Neural cell (in vitro differentiated cells): ENCODE data around the gene NREP.

Source experiments
- EZH2 ChIP-seq: fragments of 200-600, 300-800 bp; shearing (Covaris generic), sonication (generic); IDR thresholded peaks from 2 replicates; pipeline ENCODE4 v1.6.1; 2014; ENCODE audit warnings: antibody characterized with exemption, low read length, borderline replicate concordance, mild to moderate bottlenecking; ENCODE audit not compliant: insufficient read depth, poor library complexity, severe bottlenecking
- SMC3 ChIP-seq: fragments of 450-650 bp; conservative IDR thresholded peaks from 2 replicates; pipeline ENCODE4 v1.6.1; 2014; ENCODE audit warnings: antibody characterized with exemption, mild to moderate bottlenecking, moderate library complexity; ENCODE audit not compliant: poor library complexity

DNA sequence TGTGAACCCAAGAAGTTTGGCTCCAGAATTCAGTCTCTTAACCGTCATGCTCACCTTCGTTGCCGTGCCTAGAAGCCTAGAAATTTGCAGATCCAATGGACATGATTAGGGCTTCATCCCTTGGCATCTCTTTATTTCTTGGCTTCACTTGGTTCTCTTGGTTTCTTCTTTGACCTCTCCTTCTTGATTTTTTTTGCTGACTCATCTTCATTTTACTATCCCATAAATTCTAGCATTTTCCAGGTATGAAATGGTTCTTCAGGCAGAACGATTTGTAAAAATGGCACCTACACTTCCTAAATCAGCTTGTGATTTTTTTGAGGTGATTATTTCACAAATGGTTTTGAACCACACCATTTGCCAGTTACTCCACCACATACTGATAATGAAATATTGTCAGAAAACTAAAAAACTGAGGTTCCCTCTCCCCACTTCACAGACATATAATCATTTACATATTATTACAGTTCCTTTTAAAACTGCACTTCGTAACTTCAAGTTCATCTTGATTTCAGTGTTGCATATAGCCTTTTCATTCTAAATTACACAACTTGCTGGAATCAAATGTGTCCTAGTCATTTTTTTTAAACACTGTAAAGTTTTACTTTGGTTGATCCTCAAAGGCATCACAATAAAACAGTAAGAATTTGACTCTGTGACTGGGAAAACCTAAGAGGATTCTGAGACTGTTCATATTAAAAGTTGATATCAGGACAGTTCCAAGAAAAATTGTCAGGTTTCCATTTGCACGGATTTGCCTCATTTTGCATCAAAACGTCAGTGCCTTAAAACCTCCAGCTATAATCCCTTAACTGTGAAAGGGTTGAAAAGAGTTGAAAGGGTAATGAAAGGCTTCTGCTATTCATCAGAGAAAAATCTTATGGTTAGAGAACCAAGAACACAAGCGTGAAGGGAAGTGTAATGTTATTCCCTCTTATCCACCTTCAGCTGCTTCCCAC is 8.9 kb upstream of the NREP start:
- TF ChIP-seq EZH2 (no peak), SMC3 (no peak)
